ENCODE data around the gene BTLA.
"Not testable (repeated sequence)": the region's sequence is repeated elsewhere in the genome, so short reads cannot be mapped to it uniquely, and the experiment has no call there.

Gene BTLA

DNA sequence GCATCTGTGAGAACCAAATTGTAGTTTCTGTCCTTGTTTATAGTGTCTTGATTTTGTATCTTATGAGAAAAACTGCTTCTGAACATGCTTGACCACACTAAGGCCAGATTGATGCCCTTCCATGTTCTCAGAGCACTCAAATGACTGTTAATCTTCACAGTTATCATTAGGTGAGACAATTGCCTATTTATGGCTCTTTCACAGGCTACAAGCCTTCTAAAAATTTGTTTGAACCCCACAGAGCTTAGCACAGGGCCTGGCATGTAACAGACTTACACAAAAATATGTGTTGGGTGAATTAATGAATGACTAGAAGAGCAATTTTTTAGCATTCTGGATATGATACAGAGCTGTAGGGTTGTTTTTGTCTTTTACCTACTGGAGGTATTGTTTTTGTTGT, 43.1 kb downstream of the BTLA start:
- DNase-seq (ENCODE audit: insufficient read length, low spot score) (no peak), FAIRE-seq (no peak)

DNA sequence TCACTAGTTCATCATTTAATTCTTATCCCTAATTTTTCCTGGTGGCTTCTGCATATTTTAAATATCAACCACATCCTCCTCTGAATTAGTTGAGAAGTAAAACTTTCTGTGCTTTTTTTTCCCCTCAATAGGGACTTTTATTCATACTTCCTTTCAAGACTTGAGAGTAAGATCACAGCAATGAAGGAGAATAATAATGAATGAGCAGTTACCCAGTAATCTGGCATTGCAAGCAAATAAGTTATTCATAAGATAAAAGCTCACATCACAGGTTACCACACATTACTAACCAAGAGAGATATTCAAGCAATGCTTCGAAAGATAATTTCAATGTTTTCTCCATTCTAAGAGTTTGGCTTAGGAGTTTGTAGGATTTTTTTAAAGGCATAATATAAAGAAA, 50.3 kb downstream of the BTLA start:
- no peak for DNase-seq (ENCODE audit: insufficient read length, low spot score)
- FAIRE-seq, result no peak

GRCh38 chr3:112446343-112446742, 52.9 kb downstream of the BTLA start:
- no peak for FAIRE-seq
- DNase-seq (ENCODE audit: insufficient read length, low spot score), result no peak

DNA sequence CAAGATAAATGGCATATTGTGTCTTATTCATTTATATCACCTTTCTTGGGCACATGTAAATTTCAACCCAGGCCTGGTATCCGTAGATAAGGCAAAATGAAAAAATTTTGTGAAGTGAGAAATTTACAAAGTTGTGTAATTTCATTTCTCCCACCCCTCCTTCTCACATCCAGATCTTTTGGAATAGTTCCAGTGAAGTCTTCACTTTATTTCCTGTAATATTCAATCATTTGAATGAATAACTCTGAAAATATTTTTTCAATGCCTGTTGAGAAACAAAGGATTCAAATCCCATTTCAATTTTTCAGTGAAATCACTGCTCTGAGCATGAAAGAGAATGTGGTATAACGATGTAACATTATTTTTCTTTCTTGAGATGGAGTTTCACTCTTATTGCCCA, 53.4 kb downstream of the BTLA start:
- DNase-seq (ENCODE audit: insufficient read length, low spot score) (no peak), FAIRE-seq (no peak)

DNA sequence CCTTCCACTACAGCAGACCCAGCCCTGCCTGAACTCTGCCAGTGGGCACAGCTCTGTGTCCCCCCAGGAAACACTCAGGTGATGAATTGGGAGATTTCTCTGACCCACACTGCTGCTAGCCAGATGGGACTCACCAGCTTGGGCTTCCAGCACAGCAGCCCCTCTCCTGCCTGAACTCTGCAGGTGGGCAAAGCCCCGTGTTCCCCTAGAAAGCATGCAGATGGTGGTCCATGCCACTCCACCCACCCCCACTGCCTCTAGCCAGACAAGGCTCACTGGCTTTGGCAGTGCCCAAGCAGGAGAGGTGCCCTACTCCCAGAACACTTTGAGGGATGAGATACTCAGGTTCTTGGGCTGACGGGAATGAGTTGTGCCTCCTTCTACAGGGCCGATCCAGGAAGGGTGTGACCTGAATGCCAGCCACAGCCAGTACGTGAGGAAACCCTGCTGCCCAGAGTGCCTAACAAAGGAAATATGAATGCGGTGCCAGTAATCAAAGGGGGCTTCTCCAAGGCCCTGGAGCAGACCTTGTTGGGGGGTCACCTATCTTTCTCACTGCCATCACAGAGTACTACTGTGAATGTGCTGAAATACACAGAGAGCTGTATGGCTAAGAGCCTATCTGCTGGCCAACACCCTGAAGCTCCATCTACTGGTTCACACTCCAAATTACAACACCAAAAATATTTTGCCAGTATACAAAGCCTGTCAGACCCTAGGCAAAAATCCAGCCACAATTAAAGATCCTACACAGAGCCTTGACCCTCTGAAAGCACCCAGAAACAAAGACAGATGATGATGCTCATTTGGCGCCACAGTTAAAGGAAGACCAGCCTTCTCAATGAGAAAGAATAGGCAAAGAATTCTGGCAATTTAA, 61.9 kb downstream of the BTLA start:
- DNase-seq (ENCODE audit: insufficient read length, low spot score) (no peak), FAIRE-seq (no peak)

- DNase-seq (ENCODE audit: insufficient read length, low spot score) (no peak), FAIRE-seq (no peak)
These were observed 69.3 kb downstream of the BTLA start for GRCh38 chr3:112429960-112430359.

- no peak for DNase-seq (ENCODE audit: insufficient read length, low spot score)
- FAIRE-seq, result no peak
These were observed 72.1 kb downstream of the BTLA start for GRCh38 chr3:112427123-112427522.

GRCh38 chr3:112425858-112426750, 73.2 kb downstream of the BTLA start:
- no peak for FAIRE-seq
- DNase-seq (ENCODE audit: insufficient read length, low spot score), result no peak

DNA sequence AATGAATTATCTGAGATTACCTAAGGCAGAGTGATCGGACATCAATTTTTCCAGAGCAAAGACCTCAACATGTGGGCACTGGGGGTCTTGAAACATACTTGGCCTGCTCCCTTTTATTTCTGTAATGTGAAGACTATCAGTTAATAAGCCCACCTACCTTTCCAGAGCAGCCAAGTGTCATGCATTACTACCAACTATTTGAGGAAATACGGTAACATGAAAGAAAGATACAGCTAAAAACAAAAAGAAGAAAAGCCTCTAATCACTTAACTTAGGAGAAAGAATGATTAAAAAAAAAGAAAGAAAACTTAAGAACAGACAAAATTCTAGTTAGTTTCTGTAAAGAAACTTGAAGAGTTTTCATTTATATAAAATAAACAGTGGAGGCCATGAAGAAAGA, 73.9 kb downstream of the BTLA start:
- no peak for FAIRE-seq
- DNase-seq (ENCODE audit: insufficient read length, low spot score), result no peak

GRCh38 chr3:112424394-112424793, 74.9 kb downstream of the BTLA start:
- no peak for DNase-seq (ENCODE audit: insufficient read length, low spot score)
- no peak for FAIRE-seq

GRCh38 chr3:112422921-112423320, 76.4 kb downstream of the BTLA start:
- FAIRE-seq; DNase-seq (ENCODE audit: insufficient read length, low spot score): not testable (repeated sequence)

- not testable (repeated sequence) for FAIRE-seq
These were observed 80.7 kb downstream of the BTLA start for GRCh38 chr3:112418526-112418925.

GRCh38 chr3:112417696-112418318, 81.5 kb downstream of the BTLA start:
- FAIRE-seq (no peak), DNase-seq (ENCODE audit: insufficient read length, low spot score) (no peak)

More at GRCh38 chr3:112418526-112418925, 80.7 kb downstream of the BTLA start:
- DNase-seq (ENCODE audit: insufficient read length, low spot score), result not testable (repeated sequence)

- no peak for DNase-seq (ENCODE audit: insufficient read length, low spot score)
- no peak for FAIRE-seq
These were observed 82.7 kb downstream of the BTLA start for GRCh38 chr3:112416391-112417212.

- DNase-seq (ENCODE audit: insufficient read length, low spot score), result no peak
- FAIRE-seq, result no peak
These were observed 83.9 kb downstream of the BTLA start for GRCh38 chr3:112415390-112415789.

All from HTR-8/SVneo (cell line).